HTERT RPE-1 (cell line): ENCODE measurements around the gene EGFLAM.

ENCODE experiments used
- in situ Hi-C: fragments of 300-500 bp; cut with MboI; formaldehyde crosslinking; loops from 4 replicates; pipeline ENCODE4 v1.14.3; 2020; ENCODE audit warnings: low sequenced_read_pairs

The EGFLAM gene

GRCh38 chr5:38467353-38468040 is 209.1 kb downstream of the EGFLAM start:
- in situ Hi-C loops = no loop called here

GRCh38 chr5:38468202-38468673 is 209.9 kb downstream of the EGFLAM start:
- in situ Hi-C loops = no loop called here

GRCh38 chr5:38468978-38469706 is 210.8 kb downstream of the EGFLAM start:
- in situ Hi-C loops = no loop called here

GRCh38 chr5:38469707-38470267 is 211.4 kb downstream of the EGFLAM start:
- in situ Hi-C loops = no loop called here

- in situ Hi-C loops = no loop called here
Measured at GRCh38 chr5:38471709-38472108, 213.3 kb downstream of the EGFLAM start.

GRCh38 chr5:38472541-38472940 is 214.2 kb downstream of the EGFLAM start:
- in situ Hi-C loops = no loop called here

GRCh38 chr5:38473008-38473407 is 214.6 kb downstream of the EGFLAM start:
- in situ Hi-C loops = no loop called here

GRCh38 chr5:38478166-38478565 is 219.8 kb downstream of the EGFLAM start:
- in situ Hi-C loops = no loop called here

- in situ Hi-C loops = no loop called here
Measured at GRCh38 chr5:38478878-38479277, 220.5 kb downstream of the EGFLAM start.

- in situ Hi-C loops = no loop called here
Measured at GRCh38 chr5:38479315-38479904, 221.1 kb downstream of the EGFLAM start.

GRCh38 chr5:38483805-38484398 is 225.5 kb downstream of the EGFLAM start:
- in situ Hi-C loops = no loop called here

GRCh38 chr5:38494175-38494574 is 235.8 kb downstream of the EGFLAM start:
- in situ Hi-C loops = no loop called here

- in situ Hi-C loops = no loop called here
Measured at GRCh38 chr5:38494763-38495162, 236.4 kb downstream of the EGFLAM start.

- in situ Hi-C loops = no loop called here
Measured at GRCh38 chr5:38497946-38498345, 239.6 kb downstream of the EGFLAM start.

- in situ Hi-C loops = no loop called here
Measured at GRCh38 chr5:38500573-38501260, 242.4 kb downstream of the EGFLAM start.

- in situ Hi-C loops = no loop called here
Measured at GRCh38 chr5:38506302-38506701, 247.9 kb downstream of the EGFLAM start.

GRCh38 chr5:38509185-38509584 is 250.8 kb downstream of the EGFLAM start:
- in situ Hi-C loops = no loop called here
